DMS153 treated with DMSO at 0.1 percent for 48 hours (cell line): ENCODE results near the gene NTM.
"Not testable (repeated sequence)": the region's sequence is repeated elsewhere in the genome, so short reads cannot be mapped to it uniquely, and the experiment has no call there.

Source experiments
- DNase-seq: peaks from one replicate; lab custom pipeline; 2025; ENCODE audit not compliant: unreplicated experiment; lab: John Stamatoyannopoulos, UW

The NTM gene

DNA sequence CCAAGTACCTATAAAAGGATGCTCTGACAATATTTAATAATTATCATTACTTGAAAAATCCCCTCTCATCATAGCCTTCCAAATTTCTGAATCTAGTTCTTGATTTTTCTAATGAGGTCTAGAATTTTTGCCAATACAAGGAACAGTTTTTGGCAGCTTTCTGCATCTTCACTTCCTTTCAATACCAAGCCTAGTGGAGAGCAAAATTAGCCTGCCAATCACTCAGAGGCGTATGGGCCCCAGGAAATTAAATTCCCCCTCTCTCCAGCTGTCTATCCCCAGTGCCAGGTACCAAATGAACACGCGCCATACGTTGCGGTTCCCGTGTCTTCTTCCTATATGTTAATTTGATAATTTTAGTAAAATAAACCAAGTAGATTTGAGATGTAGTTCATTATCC is 293.9 kb downstream of the NTM start:
- DNase-seq: no peak

GRCh38 chr11:131664816-131665215 is 294.4 kb downstream of the NTM start:
- DNase-seq: no peak

- no peak for DNase-seq
Measured at GRCh38 chr11:131665344-131665968, 295.0 kb downstream of the NTM start.

GRCh38 chr11:131666006-131666405 is 295.6 kb downstream of the NTM start:
- no peak for DNase-seq

DNA sequence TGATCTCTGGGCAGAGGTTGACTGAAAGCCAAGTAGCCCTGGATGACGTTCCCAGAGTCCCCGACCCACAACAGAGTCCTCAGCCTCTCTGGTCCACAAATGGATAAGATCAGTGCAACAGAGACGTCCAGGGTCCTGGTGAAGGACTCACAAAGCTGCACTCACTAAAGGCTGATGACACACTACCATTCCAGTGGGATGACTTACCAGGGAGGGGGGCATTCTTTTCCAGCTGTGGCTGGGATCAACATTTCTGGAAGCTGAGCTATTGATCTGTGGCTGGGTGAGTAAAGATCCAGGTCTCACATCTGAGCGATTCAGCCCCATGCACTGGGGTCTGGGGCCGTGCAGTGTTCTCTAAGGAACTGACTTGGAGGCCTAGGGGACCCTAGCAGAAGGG is 296.2 kb downstream of the NTM start:
- no peak for DNase-seq

DNA sequence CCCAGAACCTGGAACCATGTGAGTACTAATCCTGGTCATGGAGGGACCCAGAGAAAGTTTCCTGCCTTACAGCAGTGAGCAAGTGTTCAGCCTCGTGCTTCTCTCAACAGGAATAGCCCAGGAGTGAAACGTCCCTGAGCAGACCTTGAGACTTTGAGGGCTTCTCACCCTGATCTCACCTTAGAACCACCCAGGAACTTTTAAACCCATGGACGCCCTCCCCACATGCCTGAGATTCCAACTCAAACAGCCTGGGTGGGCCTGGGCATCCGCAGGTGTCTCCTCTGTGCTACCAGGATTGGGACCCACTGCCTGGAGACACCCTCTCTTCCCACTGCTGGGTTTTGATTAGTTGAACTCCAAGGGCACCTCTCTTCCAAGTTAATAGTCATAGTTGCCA is 297.2 kb downstream of the NTM start:
- no peak for DNase-seq

GRCh38 chr11:131668500-131669400 is 298.3 kb downstream of the NTM start:
- DNase-seq: peak; percentile 26

GRCh38 chr11:131669401-131669780 is 299.0 kb downstream of the NTM start:
- no peak for DNase-seq

DNA sequence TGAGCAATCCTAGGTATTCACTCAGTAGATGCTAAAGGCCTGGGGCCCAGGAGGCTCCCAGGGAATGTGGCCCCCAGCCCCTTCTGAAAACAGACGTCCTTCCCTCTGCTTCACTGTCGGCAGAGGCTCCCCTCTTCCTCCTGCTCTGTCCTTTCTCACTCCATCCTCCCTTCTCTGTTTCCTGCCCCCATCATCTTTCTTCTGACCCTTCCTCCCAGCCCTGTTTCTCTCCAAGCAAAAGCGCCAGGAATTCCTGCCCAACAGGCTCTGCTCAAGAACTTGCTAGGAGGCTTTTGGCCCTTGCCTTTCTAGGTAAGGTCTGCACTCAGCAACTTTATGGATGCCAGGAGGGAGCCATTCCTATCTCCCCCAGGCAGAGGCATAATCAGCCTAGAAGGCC is 300.5 kb downstream of the NTM start:
- no peak for DNase-seq

DNA sequence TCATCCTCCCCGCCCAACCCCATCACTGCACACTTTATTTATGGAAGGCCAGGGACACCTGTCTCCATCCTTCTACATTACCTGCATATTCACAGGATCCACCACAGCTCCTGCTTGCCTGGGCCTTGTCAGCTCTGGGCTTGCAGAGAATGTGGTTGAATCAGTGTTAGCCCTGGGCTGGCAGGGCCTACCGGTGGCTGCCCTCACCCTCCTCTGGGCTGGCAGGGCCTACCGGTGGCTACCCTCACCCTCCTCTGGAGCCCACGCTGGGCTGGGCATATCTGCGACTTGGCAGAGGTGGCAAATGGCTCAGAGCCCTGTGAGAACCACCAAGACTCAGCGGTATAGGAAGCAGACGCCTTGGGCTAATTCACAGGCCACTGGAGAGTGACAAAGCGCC is 300.9 kb downstream of the NTM start:
- DNase-seq: no peak

DNA sequence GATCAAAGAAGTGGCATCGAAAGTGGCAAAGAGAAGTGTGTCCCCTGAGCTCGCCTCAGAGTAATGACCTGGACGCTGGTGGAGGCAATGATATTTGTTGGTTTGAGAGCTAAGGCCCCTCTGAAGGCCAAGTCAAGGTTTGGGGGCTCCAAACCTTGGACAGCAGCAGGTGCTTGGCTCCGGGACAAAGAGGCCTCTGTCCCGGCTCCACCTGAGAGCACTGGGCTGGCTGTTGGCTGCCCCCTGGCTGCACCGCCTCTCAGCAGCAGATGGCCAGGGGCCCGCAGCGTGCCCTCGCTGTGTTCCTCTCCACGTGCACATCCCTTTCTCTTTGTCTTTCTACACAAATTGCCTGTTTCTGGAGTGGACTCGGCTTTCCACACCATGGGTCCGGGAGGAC is 301.3 kb downstream of the NTM start:
- no peak for DNase-seq

DNA sequence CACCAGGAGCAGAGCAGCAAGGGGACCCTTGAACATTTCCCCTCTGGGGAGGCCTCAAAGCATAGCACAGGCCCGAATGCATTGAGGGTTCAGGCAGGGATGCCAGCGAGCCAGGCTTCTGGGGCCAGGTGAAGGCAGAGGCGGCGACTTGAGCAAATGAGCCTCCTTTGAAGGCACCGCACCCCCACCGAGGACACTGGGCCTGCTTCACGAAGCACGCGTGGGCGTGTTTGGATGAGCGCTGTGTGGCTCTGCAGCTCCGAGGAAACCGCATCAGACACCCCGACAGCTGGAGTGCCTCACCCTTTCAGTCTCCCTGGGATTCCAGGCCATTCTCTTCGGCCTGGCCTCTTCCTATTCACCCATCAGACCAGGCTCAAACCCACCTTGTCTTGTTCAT is 301.8 kb downstream of the NTM start:
- no peak for DNase-seq

DNA sequence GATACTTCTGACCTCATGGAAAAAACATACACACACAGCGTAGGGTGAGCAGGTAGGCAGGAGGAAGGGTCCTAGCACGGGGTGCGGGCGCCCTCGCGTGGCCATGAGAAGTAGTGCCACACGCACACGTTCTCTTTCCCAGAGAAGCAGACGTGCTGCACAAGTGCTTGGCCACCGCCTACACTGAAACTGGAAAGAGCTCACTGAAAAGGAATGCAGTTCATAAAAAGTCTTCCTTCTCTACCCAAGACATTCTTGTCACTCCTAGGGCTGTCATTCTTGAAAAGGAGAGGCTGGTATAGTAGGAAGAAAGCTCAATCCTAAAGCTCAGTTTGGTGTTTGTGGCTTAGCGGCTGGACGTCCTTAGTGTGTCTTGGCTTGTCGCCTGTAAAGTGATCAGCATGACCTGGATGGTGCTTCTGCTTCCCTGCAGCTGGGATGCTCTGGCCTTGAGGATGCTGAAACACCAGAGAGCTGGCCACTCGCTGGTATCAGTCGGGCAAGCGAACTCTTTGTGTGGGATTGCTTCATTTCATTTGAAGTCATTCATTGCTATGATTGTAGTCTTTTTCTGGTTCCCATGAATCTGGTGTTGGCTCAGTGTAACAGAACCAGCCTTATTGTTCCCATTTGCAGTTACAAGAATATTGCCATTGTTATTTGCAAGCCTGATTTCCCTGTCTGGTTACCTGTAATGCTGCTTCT is 303.8 kb downstream of the NTM start:
- peak; percentile 58 for DNase-seq

DNA sequence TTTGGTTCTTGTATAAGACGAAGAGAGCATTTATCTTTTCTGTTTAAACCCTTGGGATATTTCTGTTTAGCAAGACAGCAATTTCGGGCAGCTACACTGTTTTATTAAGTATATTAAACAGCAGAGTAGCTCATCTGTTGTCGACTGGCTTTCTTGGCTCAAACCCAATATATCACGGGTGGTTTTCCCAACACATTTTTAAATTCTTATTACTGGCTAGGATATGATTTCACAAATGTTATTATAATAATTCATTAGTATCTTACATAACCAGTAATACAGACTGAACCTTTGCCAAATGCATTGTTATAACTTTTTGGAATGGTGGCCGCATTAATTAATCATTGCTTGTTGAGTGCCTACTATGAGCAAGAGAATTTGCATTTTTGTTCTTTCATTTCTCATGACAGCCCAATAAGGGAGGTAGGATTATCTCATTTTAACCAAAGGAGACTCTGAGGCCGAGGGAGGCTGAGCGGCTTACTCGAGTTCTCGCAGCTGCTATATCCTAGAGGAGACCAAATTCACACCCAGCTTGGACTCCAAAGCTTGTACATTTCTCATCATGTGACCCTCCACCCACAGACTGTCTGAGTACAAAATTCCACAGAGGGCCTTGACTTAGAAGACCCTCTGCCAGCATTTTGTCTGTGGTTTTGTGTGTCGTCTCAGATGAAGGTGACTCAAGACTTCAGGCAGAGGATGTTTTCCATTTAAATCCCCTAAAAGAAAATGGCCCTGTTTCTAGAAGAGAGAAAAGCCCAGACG is 304.9 kb downstream of the NTM start:
- DNase-seq: no peak

GRCh38 chr11:131677828-131678470 is 307.5 kb downstream of the NTM start:
- no peak for DNase-seq

DNA sequence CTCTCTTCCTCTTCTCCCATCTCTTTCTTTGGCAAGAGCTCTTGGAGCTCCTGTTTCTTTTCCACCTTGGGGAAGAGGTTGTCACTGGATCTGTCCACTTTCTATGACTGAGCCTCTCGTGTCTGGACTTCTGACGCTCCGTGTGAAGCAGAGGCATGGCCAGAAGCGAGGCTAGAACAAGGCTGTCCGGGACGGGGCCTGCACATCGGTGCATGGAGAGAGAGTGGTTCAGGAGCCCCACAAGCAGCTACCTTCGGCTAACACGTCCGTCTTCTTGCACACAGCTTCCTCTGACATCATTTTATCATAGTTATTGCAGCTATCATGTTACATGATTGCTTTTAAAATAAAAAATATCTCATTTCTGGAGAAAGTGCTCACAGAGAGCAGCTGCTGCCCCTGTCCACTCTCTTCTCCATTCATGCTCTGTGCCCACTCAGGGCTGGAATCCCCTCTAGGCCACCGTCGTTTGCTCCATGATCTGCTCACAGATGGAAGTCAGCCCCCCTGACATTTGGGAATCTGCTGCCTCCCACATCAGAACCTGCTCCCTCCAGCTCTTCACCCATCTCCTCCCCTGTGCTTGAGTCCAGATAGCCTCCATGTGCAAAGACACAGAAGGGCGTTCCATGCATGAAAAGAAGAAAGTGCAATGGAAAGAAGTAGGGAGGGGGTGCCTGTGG is 308.4 kb downstream of the NTM start:
- DNase-seq: no peak

- not testable (repeated sequence) for DNase-seq
Measured at GRCh38 chr11:131680448-131680847, 310.0 kb downstream of the NTM start.

- DNase-seq: no peak
Measured at GRCh38 chr11:131681920-131682319, 311.5 kb downstream of the NTM start.

DNA sequence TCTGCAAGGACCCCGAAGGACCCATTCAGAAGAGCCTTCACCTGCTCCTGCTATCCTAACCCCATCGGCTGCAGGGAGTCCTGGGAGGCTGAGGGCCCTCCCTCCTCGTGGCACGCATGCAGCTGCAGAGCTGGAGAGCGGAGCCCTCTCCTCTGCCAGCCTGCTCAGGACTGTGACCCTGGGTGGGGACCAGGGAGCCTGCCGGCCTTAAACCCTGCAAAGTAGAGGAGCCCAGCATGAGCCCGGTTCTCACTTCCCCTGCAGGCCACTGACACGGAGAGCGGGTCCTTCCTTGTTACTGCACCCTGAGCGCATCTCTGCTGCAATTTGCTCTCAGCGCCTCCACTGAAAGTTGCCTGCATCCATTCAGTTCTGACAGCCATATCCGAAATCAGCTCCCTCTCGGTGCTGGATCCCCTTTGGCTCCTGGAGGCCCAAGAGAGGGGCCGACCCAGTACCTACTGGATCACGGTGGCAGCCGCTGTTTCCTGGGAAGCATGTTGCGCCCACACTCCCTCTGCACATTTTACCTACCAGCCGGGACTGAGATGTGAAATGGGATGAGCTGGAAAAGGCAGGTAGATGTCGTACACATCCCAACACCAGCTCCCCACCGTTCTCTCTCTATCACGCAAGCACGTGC is 312.1 kb downstream of the NTM start:
- no peak for DNase-seq

DNA sequence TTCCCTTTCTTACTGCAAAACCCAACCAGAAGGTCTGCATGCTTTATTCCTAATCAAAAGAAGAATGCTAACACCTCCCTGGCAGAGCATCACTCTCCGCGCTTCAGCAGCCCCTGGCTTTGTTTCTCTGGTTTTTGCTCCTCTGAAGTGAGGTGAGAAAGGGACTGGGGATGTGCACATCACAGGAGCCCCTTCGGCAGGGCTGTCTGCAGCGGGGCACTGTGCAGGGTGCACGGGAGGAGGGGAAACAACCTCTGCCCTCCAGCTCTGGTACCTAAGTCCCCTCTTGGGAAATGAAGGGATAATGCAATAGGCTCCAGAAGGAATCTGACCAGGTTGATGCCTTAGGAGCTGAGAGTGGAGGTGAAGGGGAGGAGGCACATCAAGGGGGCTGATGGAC is 312.7 kb downstream of the NTM start:
- no peak for DNase-seq
